Liver (tissue), 9 donors: ENCODE measurements around the gene ATP6V0A4. TPM values are rescaled to one million over a fixed set of nuclear protein-coding genes. Genes with fewer than 3 reads are reported as not detected.

Experiments used
- DNase-seq: peaks from one replicate; pipeline ENCODE4 v3.0.0-alpha.2; 2017; ENCODE audit warnings: low spot score
- H3K27ac ChIP-seq, 2 donors: one replicate each; pipeline ENCODE4 v1.7.0; 2013; ENCODE audit warnings: inconsistent platforms in 2 of 2, low read length in 2 of 2, control low read depth in 1 of 2, low read depth in 1 of 2, mild to moderate bottlenecking in 1 of 2
- H3K27me3 ChIP-seq, 4 donors: one replicate each; pipeline versions ENCODE4 v1.6.1 to v1.7.0; 2013; ENCODE audit warnings: low read length in 3 of 4, inconsistent platforms in 1 of 4, mild to moderate bottlenecking in 1 of 4, moderate library complexity in 1 of 4; ENCODE audit not compliant: control insufficient read depth in 4 of 4, insufficient read depth in 4 of 4
- H3K36me3 ChIP-seq, 4 donors: one replicate each; pipeline versions ENCODE4 v1.6.1 to v1.7.0; 2013; ENCODE audit warnings: low read length in 3 of 4, mild to moderate bottlenecking in 3 of 4, low read depth in 1 of 4, moderate library complexity in 1 of 4; ENCODE audit not compliant: control insufficient read depth in 4 of 4, insufficient read depth in 3 of 4
- H3K4me1 ChIP-seq, 4 donors: one replicate each; pipeline versions ENCODE4 v1.6.1 to v1.7.0; 2013; ENCODE audit warnings: low read length in 3 of 4, mild to moderate bottlenecking in 3 of 4, moderate library complexity in 1 of 4; ENCODE audit not compliant: control insufficient read depth in 4 of 4, insufficient read depth in 4 of 4
- H3K4me3 ChIP-seq, 3 donors: one replicate each; pipeline versions ENCODE4 v1.6.1 to v1.7.0; 2013; ENCODE audit warnings: low read length in 3 of 3, control low read depth in 1 of 3, low read depth in 1 of 3, mild to moderate bottlenecking in 1 of 3
- H3K9ac ChIP-seq, 2 donors: one replicate each; pipeline ENCODE4 v1.7.0; 2013; ENCODE audit warnings: low read length in 2 of 2, mild to moderate bottlenecking in 2 of 2, moderate library complexity in 2 of 2, control low read depth in 1 of 2, low read depth in 1 of 2
- H3K9me3 ChIP-seq, 4 donors: one replicate each; pipeline versions ENCODE4 v1.6.1 to v1.7.0; 2013; ENCODE audit warnings: low read length in 3 of 4; ENCODE audit not compliant: control insufficient read depth in 4 of 4
- CTCF ChIP-seq: fragments of 150-350 bp; IDR thresholded peaks from 2 replicates; pipeline ENCODE4 v1.5.1; 2017; ENCODE audit warnings: improper control_type of control experiment, low read depth, low read length; ENCODE audit not compliant: missing input control
- EGR1 ChIP-seq, 2 donors: IDR thresholded peaks; 2 replicates each; pipeline ENCODE4 v1.6.1; 2016 to 2018; ENCODE audit warnings: antibody characterized with exemption in 2 of 2, low read depth in 2 of 2
- FOXA1 ChIP-seq: IDR thresholded peaks from 2 replicates; pipeline ENCODE4 v1.6.1; 2016; ENCODE audit warnings: antibody characterized with exemption
- GABPA ChIP-seq, 2 donors: IDR thresholded peaks in 1 of 2; conservative IDR thresholded peaks in 1 of 2; 2 replicates each; pipeline ENCODE4 v1.6.1; 2016; ENCODE audit warnings: antibody characterized with exemption in 2 of 2, mild to moderate bottlenecking in 1 of 2, moderate library complexity in 1 of 2
- HNF4A ChIP-seq, 2 donors: conservative IDR thresholded peaks; 2 replicates each; pipeline ENCODE4 v1.6.1; 2016; ENCODE audit warnings: antibody characterized with exemption in 2 of 2, mild to moderate bottlenecking in 2 of 2
- HNF4G ChIP-seq: IDR thresholded peaks from 2 replicates; pipeline ENCODE4 v1.6.1; 2016; ENCODE audit warnings: antibody characterized with exemption
- JUND ChIP-seq, 2 donors: IDR thresholded peaks; 2 replicates each; pipeline ENCODE4 v1.6.1; 2016; ENCODE audit warnings: antibody characterized with exemption in 2 of 2
- MAX ChIP-seq: IDR thresholded peaks from 2 replicates; pipeline ENCODE4 v1.6.1; 2016; ENCODE audit warnings: antibody characterized with exemption
- NR2F2 ChIP-seq: IDR thresholded peaks from 2 replicates; pipeline ENCODE4 v1.6.1; 2016; ENCODE audit warnings: antibody characterized with exemption
- RAD21 ChIP-seq, 2 donors: IDR thresholded peaks; 2 replicates each; pipeline ENCODE4 v1.6.1; 2016; ENCODE audit warnings: antibody characterized with exemption in 2 of 2, mild to moderate bottlenecking in 2 of 2
- REST ChIP-seq: IDR thresholded peaks from 2 replicates; pipeline ENCODE4 v1.6.1; 2016; ENCODE audit warnings: antibody characterized with exemption, mild to moderate bottlenecking
- RXRA ChIP-seq, 2 donors: IDR thresholded peaks; 2 replicates each; pipeline ENCODE4 v1.6.1; 2017 to 2018; ENCODE audit warnings: antibody characterized with exemption in 2 of 2, mild to moderate bottlenecking in 1 of 2
- SP1 ChIP-seq: IDR thresholded peaks from 2 replicates; pipeline ENCODE4 v1.6.1; 2018; ENCODE audit warnings: antibody characterized with exemption, mild to moderate bottlenecking
- TAF1 ChIP-seq: conservative IDR thresholded peaks from 2 replicates; pipeline ENCODE4 v1.6.1; 2016; ENCODE audit warnings: antibody characterized with exemption, mild to moderate bottlenecking
- YY1 ChIP-seq: IDR thresholded peaks from 2 replicates; pipeline ENCODE4 v1.6.1; 2016; ENCODE audit warnings: antibody characterized with exemption, mild to moderate bottlenecking
- ZBTB33 ChIP-seq: IDR thresholded peaks from 2 replicates; pipeline ENCODE4 v1.6.1; 2016; ENCODE audit warnings: antibody characterized with exemption
- WGBS: extraction: QIAGEN DNeasy Blood & Tissue Kit; methylation state at CpG from one replicate; pipeline ENCODE4 v1.1.7; 2013; 5-methylcytosine and 5-hydroxymethylcytosine counted together
- polyA plus RNA-seq, 2 donors: library from polyadenylated mRNA; stranded (reverse) in 1 of 2; unstranded in 1 of 2; fragments of 200-250 nt in 1 of 2; fragments of >200 nt in 1 of 2; fragmentation: Nextera tagmentation in 1 of 2; extraction: Ambion mirVana in 1 of 2; gene quantifications; one replicate each; pipeline versions ENCODE4 v1.2.1 to v1.2.3, GENCODE V29; 2013 to 2015
- total RNA-seq, 2 donors: library from RNA; depleted of rRNA; stranded (reverse); fragments of >200 nt; gene quantifications; one replicate each; pipeline ENCODE4 v1.2.3, GENCODE V29; 2014
- donor health status: healthy.
- donor health status: healthy.
- donor health status: healthy.
- donor health status: healthy.
- donor health status: healthy.

The ATP6V0A4 gene
- total and polyA plus RNA-seq, 4 donors, result not detected

GRCh38 chr7:138738551-138739335 is 59.3 kb downstream of the ATP6V0A4 start:
- TF ChIP-seq HNF4A (conservative IDR thresholded peaks at IDR 0.05) (peak in 1 of 2 donors; percentile 16), SP1 (no peak), CTCF (peak; percentile 96), FOXA1 (peak; percentile 47), YY1 (peak; percentile 70), TAF1 (no peak), RAD21 (IDR thresholded peaks at IDR 0.05) (peak; percentile 98 to 100), RXRA (IDR thresholded peaks at IDR 0.05) (peak in 1 of 2 donors; percentile 26)
- H3K9ac ChIP-seq, result peak overlapping the region in 1 of 2 donors; percentile 36
- H3K4me3 ChIP-seq, result peak overlapping the region; percentile 42 to 46 (median 44)
- H3K4me1 ChIP-seq, result peaks cover 0 to 11% (median 2%) of the 10 kb centered on the region in 4 donors
- peak overlapping the region in 1 of 2 donors; percentile 15 for H3K27ac ChIP-seq
- H3K27me3 ChIP-seq, result no peaks in the 10 kb centered on the region
- H3K36me3 ChIP-seq, result no peaks in the 10 kb centered on the region
- peak; percentile 86 for DNase-seq
- 19% methylated on average over 14 of the region's 14 CpGs for whole genome bisulfite sequencing
- no peaks in the 10 kb centered on the region for H3K9me3 ChIP-seq

GRCh38 chr7:138738114-138738513 is 59.9 kb downstream of the ATP6V0A4 start:
- H3K4me3 ChIP-seq, result peak overlapping the region in 2 of 3 donors; percentile 42 to 46
- no peaks in the 10 kb centered on the region for H3K27me3 ChIP-seq
- no peaks in the 10 kb centered on the region for H3K9me3 ChIP-seq
- H3K27ac ChIP-seq, result no peak overlapping the region
- DNase-seq, result no peak
- peak overlapping the region in 1 of 2 donors; percentile 36 for H3K9ac ChIP-seq
- no peaks in the 10 kb centered on the region for H3K36me3 ChIP-seq
- WGBS, result 38% methylated on average over 3 of the region's 3 CpGs
- peaks cover 0 to 11% (median 2%) of the 10 kb centered on the region in 4 donors for H3K4me1 ChIP-seq
- TF ChIP-seq YY1, result no peak
- TF ChIP-seq RXRA (IDR thresholded peaks at IDR 0.05), result no peak
- no peak for TF ChIP-seq ZBTB33
- no peak for TF ChIP-seq JUND (IDR thresholded peaks at IDR 0.05)
- TF ChIP-seq GABPA (IDR thresholded peaks at IDR 0.05 in 1 of 2, conservative IDR thresholded peaks at IDR 0.05 in 1 of 2), result no peak
- no peak for TF ChIP-seq CTCF
- no peak for TF ChIP-seq RAD21 (IDR thresholded peaks at IDR 0.05)
- no peak for TF ChIP-seq FOXA1
- no peak for TF ChIP-seq HNF4G
- no peak for TF ChIP-seq SP1
- TF ChIP-seq NR2F2, result no peak
- TF ChIP-seq EGR1 (IDR thresholded peaks at IDR 0.05; ENCODE audit: low read depth in 2 of 2), result no peak
- no peak for TF ChIP-seq HNF4A (conservative IDR thresholded peaks at IDR 0.05)
- no peak for TF ChIP-seq REST
- no peak for TF ChIP-seq TAF1
- TF ChIP-seq MAX, result no peak
